Motor neuron (in vitro differentiated cells): ENCODE data around the gene INO80. TPM values are rescaled to one million over a fixed set of nuclear protein-coding genes. Genes with fewer than 3 reads are reported as not detected.
A peak's percentile ranks its signal among the peaks of the same experiment; 100 is the strongest.

Source experiments
- ATAC-seq, 8 experiments: fragments of 200-7000 bp; cut with Tn5 transposase; replicated peaks in 6 of 8; 2 replicates each; pipeline ENCODE4 v1.8.0; 2021; ENCODE audit warnings: mild to moderate bottlenecking in 8 of 8, moderate library complexity in 8 of 8
- H3K27ac ChIP-seq, 2 donors: fragments of 250-450 bp; sonication (Bioruptor Pico); 2 replicates each; pipeline ENCODE4 v1.9.0; 2021; ENCODE audit warnings: antibody characterized with exemption in 2 of 2, mild to moderate bottlenecking in 2 of 2, moderate library complexity in 1 of 2
- H3K4me1 ChIP-seq, 2 donors: fragments of 250-450 bp; sonication (Bioruptor Pico); replicated peaks in 1 of 2; 2 replicates each; pipeline ENCODE4 v1.6.1; 2021; ENCODE audit warnings: antibody characterized with exemption in 2 of 2, mild to moderate bottlenecking in 2 of 2, moderate library complexity in 1 of 2
- H3K4me3 ChIP-seq, 5 donors: fragments of 250-450 bp; sonication (Bioruptor Pico); 2 replicates each; pipeline ENCODE4 v1.9.0; 2021; ENCODE audit warnings: antibody characterized with exemption in 5 of 5, mild to moderate bottlenecking in 5 of 5, moderate library complexity in 4 of 5
- WGBS, 10 experiments: fragments of 450-650 bp; shearing (Covaris generic); methylation state at CpG; one replicate each; pipeline ENCODE4 v1.0.0; 2022; 5-methylcytosine and 5-hydroxymethylcytosine counted together
- in situ Hi-C, 9 experiments: fragments of 400-800 bp; cut with MboI; loops; one replicate each; pipeline ENCODE4 v1.15.0; 2021; ENCODE audit warnings: low sequenced_read_pairs in 9 of 9, low pct_unique_long_range_greater_than_20kb in 2 of 9; ENCODE audit not compliant: unreplicated experiment in 9 of 9
- total RNA-seq, 8 experiments: library from RNA; unstranded; fragments of 300-600 nt; gene quantifications; 2 replicates each; pipeline versions ENCODE4 v1.2.3 to v1.2.4, GENCODE V29; 2022

INO80 gene
- total RNA-seq, 8 experiments from 2014 or later, result 8.0 to 25.8 (median 11.9) TPM

DNA sequence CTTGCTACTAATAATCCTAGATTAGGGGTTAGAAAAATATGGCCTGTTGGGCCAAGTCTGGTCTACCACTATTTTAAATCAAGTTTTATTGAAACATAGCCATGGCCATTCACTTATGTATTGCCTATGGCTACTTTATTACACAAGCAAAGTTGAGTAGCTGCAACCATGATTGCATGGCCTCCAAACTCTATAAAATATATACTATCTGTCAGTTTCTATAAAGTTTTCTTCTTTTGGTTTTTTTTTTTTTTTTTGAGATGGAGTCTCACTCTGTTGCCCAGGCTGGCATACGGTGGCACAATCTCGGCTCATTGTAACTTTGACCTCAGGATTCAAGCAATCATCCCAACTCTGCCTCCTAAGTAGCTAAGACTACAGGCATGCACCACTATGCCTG is 60.4 kb downstream of the INO80 start:
- 96 to 100% (median 100%) methylated on average over 1 to 2 of the region's 2 CpGs; no CpG with 5 or more reads in 2 of the 10 experiments for WGBS, 10 experiments
- Histone ChIP-seq H3K27ac (no peak overlapping the region), H3K4me1 (no peaks in the 10 kb centered on the region), H3K4me3 (no peak overlapping the region)
- in situ Hi-C loops, result no loop called here
- ATAC-seq, result no peak

DNA sequence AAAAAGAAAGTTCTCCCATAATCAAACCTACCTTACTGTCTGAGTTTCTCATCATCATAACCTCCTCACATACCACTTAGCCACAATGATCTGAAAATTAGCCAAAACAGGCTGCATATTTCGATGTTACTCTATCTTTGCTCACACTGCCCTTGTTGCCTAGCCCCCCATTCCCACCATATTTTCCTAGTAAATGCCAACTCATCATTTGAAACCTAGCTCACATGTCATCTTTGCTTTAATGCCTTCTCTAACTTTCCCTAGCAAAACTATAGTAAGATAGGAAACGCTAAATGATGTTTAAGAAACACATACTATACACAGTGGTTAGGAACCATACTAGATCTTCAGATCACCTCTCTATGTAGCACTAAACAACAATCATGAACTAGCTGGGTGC is 64.9 kb downstream of the INO80 start:
- H3K27ac ChIP-seq, result no peak overlapping the region
- H3K4me1 ChIP-seq, result no peaks in the 10 kb centered on the region
- WGBS, 10 experiments, result 94 to 100% (median 100%) methylated on average over 1 to 2 of the region's 2 CpGs; no CpG with 5 or more reads in 6 of the 10 experiments
- in situ Hi-C loops, result no loop called here
- ATAC-seq, result no peak
- no peak overlapping the region for H3K4me3 ChIP-seq

DNA sequence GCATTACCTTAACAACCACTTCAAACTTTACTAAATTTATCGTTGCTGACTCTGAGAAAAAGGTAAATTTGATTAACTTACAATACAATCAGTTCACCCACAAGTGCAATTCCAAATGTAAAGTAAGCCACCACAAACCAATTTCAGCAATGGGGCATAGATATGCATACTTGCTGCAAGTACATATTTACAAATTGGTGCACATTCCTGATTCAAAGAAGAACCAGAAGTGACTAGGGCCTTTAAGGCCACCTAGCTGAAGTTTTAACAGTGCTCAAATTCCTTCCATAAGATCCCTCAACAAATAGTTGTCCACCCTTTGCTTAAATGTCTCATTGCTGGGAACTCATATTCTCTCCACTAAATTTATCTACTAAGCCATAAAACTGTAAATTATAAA is 67.2 kb downstream of the INO80 start:
- ATAC-seq, result peak in 2 of 8 experiments; percentile 54 to 68
- Histone ChIP-seq H3K4me3 (no peak overlapping the region), H3K4me1 (no peaks in the 10 kb centered on the region), H3K27ac (no peak overlapping the region)
- in situ Hi-C loops, result no loop called here
- 40 to 100% (median 86%) methylated on average over 1 of the region's 1 CpG; no CpG with 5 or more reads in 5 of the 10 experiments for WGBS, 10 experiments

DNA sequence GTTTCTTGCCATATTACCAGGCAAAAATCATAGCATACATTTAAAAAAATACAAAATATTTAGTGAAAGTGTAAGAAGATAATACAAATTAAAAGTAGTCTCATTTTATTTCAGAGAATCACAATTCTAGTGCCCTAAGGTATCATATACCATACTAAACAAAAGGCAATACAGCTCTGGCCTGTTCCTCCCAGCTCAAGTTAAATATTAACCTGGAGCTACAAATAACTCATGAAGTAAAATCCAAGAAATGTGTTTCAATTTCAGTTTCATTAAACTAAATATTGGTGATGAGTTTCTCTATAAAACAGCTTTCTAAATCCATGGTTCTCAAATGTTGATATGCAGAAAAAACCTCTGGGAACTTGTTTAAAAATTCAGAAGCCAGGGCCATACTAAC is 67.7 kb downstream of the INO80 start:
- Histone ChIP-seq H3K4me1 (no peaks in the 10 kb centered on the region), H3K27ac (no peak overlapping the region), H3K4me3 (no peak overlapping the region)
- in situ Hi-C loops, result no loop called here
- no peak for ATAC-seq

DNA sequence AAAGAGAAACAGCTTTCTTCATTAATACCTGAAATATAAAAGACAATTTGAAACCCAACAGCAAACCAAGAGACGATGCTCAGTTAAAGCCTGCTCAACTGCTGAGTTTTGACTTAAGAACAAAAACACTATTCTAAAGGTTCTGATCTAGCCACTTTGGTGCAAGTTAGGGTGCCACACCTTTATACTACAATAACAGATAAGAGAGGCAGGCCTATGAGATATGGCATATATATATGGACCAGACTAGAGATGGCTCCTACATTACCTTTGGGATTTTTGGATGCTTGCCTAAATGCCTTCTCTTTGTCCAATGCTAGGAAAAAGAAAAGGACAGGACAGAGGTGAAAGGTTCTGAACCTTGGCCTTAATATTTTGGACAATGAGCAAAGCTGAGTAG is 68.6 kb downstream of the INO80 start:
- no peak for ATAC-seq
- WGBS, 10 experiments, result 88 to 100% (median 100%) methylated on average over 1 of the region's 1 CpG; no CpG with 5 or more reads in 3 of the 10 experiments
- no peak overlapping the region for H3K4me3 ChIP-seq
- H3K27ac ChIP-seq, result no peak overlapping the region
- H3K4me1 ChIP-seq, result no peaks in the 10 kb centered on the region
- in situ Hi-C loops, result no loop called here

DNA sequence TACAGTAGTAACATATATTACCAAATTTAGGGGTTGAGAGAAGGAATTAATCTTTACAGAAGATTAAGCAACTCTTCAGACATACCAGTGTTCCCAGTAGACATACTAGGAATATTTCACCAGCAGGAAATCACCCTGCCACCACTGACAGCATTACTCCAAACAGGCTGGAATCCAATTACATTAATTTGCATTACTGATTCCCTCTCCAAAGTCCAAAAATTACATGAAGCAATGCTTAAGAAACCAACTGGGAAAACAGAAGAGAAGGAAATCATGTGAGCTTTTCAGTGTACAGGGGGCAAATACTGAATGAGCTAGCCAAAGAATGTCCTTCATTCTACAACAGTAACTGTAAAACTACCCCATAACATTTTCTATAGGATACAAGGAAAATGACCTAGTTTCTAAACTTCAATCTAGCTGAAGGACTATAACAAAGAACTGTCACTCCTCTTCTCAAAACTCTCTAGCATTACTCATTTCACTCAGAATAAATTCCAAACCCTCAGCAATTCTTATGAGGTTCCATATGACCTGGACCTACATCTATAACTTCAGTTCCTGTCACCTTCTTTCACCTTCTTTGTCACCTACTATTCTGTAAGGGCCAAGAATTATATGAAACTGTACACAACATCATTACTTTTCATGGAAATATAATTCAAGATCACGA is 72.7 kb downstream of the INO80 start:
- in situ Hi-C loops, result no loop called here
- Histone ChIP-seq H3K27ac (no peak overlapping the region), H3K4me3 (no peak overlapping the region), H3K4me1 (no peaks in the 10 kb centered on the region)
- ATAC-seq, result peak in 3 of 8 experiments; percentile 95 to 96 (median 96)
- 33 to 100% (median 93%) methylated on average over 1 of the region's 1 CpG; no CpG with 5 or more reads in 4 of the 10 experiments for WGBS, 10 experiments

DNA sequence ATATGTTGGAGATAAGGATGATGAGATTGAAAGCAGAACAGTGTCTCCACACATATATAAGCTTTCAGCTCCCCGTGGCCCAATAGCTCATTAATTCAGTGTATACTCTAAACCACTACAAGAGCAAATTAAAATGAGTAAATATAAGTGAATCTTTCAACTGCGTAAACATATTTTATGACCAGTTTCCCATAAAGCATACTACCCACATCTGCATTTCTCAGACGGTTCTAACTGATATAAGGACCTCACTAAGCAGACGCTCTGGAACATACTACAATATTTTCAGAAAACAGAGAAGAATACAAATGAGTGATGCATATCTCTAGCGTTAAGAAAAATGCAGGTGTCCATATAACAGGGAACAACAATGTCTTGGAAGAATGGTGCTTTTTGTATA is 73.2 kb downstream of the INO80 start:
- ATAC-seq, result peak in 1 of 8 experiments; percentile 54
- H3K4me1 ChIP-seq, result no peaks in the 10 kb centered on the region
- in situ Hi-C loops, result no loop called here
- no peak overlapping the region for H3K27ac ChIP-seq
- no peak overlapping the region for H3K4me3 ChIP-seq
- WGBS, 10 experiments, result 58 to 100% (median 96%) methylated on average over 1 to 5 of the region's 5 CpGs; no CpG with 5 or more reads in 1 of the 10 experiments

DNA sequence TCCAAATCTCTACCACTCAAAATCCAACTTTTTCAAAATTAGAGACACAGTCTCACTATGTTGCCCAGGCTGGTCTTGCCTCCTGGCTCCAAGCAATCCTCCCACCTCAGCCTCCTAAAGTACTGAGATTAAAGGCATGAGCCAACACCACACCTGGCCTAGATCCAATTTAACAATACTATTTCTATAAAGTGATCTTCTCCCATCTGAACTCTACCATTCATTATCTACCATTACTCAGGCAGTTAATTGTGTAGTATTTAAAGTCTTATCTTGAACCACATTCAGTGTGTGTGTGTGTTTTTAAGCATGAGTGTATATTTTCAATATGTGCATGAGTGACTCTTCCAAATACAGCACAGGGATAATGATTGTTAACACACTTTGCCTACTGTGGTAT is 77.0 kb downstream of the INO80 start:
- in situ Hi-C loops, result no loop called here
- H3K4me1 ChIP-seq, result no peaks in the 10 kb centered on the region
- no peak for ATAC-seq
- no peak overlapping the region for H3K27ac ChIP-seq
- H3K4me3 ChIP-seq, result no peak overlapping the region

DNA sequence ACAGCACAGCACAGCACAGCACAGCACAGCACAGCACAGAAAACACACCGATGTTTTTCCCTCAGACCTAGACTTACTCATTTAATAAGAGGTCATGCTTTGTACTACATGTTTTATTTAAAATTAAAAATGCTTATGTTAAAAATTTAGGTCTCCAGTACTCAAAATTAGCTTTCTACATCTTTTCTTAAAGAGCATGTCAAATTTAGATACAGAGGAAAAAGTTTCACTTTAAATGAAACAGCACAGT is 84.1 kb downstream of the INO80 start:
- WGBS, 10 experiments, result 100% methylated on average over 1 of the region's 1 CpG; no CpG with 5 or more reads in 6 of the 10 experiments
- in situ Hi-C loops, result no loop called here

DNA sequence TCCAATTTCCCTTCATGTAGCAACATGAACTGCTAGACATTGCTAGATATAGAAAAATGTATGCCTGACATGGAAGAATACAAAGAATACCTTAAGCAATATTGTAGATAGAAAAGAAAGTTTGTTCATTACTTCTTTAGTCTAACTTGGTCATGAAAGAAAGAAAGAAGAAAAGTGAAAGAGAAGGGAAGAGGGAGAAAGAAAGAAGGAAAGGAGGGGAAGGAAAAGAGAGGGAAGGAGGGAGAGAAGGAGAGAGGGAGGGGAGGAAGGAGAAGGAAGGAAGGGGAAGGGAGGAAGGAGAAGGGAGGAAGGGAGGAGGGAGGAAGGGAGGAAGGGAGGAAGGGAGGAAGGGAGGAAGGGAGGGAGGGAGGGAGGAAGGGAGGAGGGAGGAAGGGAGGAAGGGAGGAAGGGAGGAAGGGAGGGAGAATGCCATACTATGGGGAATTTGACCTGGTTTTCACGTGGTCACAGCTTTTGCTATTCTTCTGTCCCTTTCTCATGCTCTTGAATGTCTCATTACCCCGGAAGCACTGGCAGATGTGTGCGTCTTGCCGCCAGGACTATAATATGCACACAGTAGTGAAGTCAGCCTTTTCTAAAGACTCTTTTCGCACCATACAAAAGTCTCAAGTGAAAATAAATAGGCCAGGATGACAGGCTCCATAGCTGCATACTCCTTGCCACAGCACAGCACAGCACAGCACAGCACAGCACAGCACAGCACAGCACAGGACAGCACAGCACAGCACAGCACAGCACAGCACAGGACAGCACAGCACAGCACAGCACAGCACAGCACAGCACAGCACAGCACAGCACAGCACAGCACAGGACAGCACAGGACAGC is 84.6 kb downstream of the INO80 start:
- Histone ChIP-seq H3K27ac (no peak overlapping the region), H3K4me1 (no peaks in the 10 kb centered on the region), H3K4me3 (no peak overlapping the region)
- 100% methylated on average over 1 of the region's 5 CpGs; no CpG with 5 or more reads in 9 of the 10 experiments for WGBS, 10 experiments
- in situ Hi-C loops, result no loop called here
- peak in 4 of 8 experiments; percentile 24 to 80 (median 55) for ATAC-seq

More for the DNA sequence above, 84.1 kb downstream of the INO80 start:
- H3K4me3 ChIP-seq, result no peak overlapping the region
- H3K27ac ChIP-seq, result no peak overlapping the region
- no peaks in the 10 kb centered on the region for H3K4me1 ChIP-seq
- no peak for ATAC-seq

DNA sequence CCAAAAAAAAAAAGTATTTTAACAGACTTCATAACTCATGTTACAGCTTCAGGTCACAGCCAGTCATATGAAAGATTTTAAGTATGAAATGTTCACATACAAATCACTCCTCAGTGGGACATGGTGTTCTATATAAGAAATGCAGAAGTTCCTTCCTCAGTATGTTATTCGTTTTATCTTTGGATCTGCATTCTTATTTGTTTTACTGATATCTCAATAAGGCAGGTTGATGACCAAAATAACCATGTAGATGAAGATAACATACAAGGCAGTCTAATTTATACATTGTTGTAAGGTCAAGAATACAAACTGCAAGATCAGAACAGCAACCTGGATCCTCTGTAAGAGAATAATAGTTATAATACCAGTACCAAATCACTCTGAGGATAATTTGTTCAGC is 87.2 kb downstream of the INO80 start:
- Histone ChIP-seq H3K4me3 (no peak overlapping the region), H3K27ac (no peak overlapping the region), H3K4me1 (no peaks in the 10 kb centered on the region)
- WGBS, 10 experiments, result 40 to 100% (median 86%) methylated on average over 1 of the region's 1 CpG; no CpG with 5 or more reads in 3 of the 10 experiments
- in situ Hi-C loops, result loop anchor here in 2 of 9 experiments (10.0 kb wide), 1 partner anchor 124 kb away; no protein-coding TSS in a partner anchor
- no peak for ATAC-seq

DNA sequence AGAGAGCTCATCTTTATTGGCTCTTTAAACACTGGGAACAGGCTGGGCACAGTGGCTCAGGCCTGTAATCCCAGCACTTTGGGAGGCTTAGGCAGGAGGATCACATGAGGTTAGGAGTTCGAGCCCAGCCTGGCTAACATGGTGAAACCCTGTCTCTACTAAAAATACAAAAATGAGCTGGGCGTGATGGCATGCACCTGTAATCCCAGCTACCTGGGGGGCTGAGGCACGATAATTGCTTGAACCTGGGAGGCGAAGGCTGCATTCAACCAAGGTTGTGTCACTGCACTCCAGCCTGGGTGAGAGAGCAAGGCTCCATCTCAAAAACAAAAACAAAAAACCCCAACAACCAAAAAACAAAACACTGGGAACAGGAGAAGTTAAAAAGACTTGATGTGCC is 90.7 kb downstream of the INO80 start:
- H3K4me3 ChIP-seq, result no peak overlapping the region
- in situ Hi-C loops, result loop anchor here in 2 of 9 experiments (10.0 kb wide), 1 partner anchor 121 kb away; no protein-coding TSS in a partner anchor
- H3K4me1 ChIP-seq, result no peaks in the 10 kb centered on the region
- ATAC-seq, result no peak
- WGBS, 10 experiments, result 80 to 100% (median 84%) methylated on average over 1 to 3 of the region's 4 CpGs; no CpG with 5 or more reads in 3 of the 10 experiments
- no peak overlapping the region for H3K27ac ChIP-seq

DNA sequence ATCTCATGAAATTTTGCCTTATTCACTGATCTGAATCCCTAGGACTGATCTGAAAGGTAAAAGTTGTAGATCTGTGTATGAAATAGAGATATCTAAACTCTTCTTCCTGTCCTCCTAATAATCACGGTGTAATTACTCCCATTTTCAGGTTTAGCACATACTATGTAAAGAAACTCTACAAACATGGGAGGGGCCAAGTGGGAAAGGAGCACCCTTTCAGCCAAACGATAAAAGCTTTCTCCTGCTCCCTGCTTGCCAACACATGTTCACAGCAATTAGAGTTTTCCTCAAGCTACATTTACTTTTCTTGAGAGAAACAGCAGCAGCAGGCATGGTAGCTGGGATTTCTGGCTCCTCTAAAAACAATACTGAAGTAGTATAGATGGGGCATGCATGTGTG is 91.2 kb downstream of the INO80 start:
- H3K4me3 ChIP-seq, result no peak overlapping the region
- no peak overlapping the region for H3K27ac ChIP-seq
- ATAC-seq, result peak in 3 of 8 experiments; percentile 36 to 67 (median 45)
- 0 to 89% (median 43%) methylated on average over 1 to 2 of the region's 2 CpGs; no CpG with 5 or more reads in 3 of the 10 experiments for WGBS, 10 experiments
- H3K4me1 ChIP-seq, result no peaks in the 10 kb centered on the region
- in situ Hi-C loops, result loop anchor here in 3 of 9 experiments (10.0 to 25.0 kb wide), 2 partner anchors 113 to 120 kb away; no protein-coding TSS in a partner anchor
